ENCODE data around the gene KRT32. TPM values are rescaled to one million over a fixed set of nuclear protein-coding genes. Genes with fewer than 3 reads are reported as not detected.

KRT32 gene
- total and polyA plus RNA-seq, 9 of the 15 experiments (the other 6 are each of a cell fraction or from before 2014, with no cell fraction given) = not detected

DNA sequence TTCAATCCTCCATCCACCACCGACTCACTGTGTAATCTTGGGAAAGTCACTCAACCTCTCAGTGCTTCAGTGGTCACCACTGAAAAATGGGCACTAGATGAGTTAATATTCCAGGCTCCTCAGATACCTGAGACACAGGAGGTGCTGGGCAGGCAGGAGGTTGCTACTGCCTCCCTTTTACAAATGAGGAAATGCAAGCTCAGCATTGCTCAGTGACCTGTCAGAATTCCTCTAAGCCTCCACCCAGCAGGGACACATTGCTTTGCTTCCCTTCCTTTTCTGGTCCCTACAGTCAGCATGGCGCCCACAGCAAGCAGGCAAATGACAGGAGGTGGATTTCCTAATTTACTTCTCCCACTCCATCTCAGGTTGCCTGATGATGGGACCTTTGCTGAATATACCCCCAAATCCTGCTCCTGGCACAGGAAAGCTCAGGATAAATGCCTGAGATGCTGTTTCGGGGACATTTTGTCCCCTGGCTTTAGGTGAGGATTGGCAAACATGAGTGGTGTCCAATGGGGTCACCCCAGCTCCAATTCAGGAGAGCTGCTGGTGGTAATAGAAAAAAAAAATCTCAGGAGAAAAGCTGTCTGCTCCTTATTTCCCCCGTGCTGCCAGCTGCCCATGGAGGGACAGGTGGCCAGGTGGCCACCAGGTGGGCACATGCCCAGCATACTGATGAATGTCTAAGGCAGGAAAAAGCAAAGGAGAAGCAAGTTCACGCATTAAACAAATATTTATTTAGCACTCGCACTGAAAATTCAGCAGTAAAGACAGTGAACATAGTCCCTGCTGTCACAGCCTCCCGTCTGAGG, 43.3 kb upstream of the KRT32 start (continued):
- TF ChIP-seq CTCF (IDR thresholded peaks at IDR 0.05 in 2 of 3, conservative IDR thresholded peaks at IDR 0.05 in 1 of 3; ENCODE audit: insufficient read depth in 2 of 3, low read depth in 1 of 3, low read length in 3 of 3) (peak in 1 of 3 experiments; percentile 15; a peak in 1 of 6 replicates), ZHX1 (conservative IDR thresholded peaks at IDR 0.05; ENCODE audit: low read length) (no peak), MEIS2 (IDR thresholded peaks at IDR 0.05; ENCODE audit: partially characterized antibody) (peak; percentile 25), CTBP1 (IDR thresholded peaks at IDR 0.05; ENCODE audit: borderline replicate concordance) (peak; percentile 37), RAD51 (IDR thresholded peaks at IDR 0.05; ENCODE audit: borderline replicate concordance, low read depth) (no peak)
- TF ChIP-seq, protein P1, sequence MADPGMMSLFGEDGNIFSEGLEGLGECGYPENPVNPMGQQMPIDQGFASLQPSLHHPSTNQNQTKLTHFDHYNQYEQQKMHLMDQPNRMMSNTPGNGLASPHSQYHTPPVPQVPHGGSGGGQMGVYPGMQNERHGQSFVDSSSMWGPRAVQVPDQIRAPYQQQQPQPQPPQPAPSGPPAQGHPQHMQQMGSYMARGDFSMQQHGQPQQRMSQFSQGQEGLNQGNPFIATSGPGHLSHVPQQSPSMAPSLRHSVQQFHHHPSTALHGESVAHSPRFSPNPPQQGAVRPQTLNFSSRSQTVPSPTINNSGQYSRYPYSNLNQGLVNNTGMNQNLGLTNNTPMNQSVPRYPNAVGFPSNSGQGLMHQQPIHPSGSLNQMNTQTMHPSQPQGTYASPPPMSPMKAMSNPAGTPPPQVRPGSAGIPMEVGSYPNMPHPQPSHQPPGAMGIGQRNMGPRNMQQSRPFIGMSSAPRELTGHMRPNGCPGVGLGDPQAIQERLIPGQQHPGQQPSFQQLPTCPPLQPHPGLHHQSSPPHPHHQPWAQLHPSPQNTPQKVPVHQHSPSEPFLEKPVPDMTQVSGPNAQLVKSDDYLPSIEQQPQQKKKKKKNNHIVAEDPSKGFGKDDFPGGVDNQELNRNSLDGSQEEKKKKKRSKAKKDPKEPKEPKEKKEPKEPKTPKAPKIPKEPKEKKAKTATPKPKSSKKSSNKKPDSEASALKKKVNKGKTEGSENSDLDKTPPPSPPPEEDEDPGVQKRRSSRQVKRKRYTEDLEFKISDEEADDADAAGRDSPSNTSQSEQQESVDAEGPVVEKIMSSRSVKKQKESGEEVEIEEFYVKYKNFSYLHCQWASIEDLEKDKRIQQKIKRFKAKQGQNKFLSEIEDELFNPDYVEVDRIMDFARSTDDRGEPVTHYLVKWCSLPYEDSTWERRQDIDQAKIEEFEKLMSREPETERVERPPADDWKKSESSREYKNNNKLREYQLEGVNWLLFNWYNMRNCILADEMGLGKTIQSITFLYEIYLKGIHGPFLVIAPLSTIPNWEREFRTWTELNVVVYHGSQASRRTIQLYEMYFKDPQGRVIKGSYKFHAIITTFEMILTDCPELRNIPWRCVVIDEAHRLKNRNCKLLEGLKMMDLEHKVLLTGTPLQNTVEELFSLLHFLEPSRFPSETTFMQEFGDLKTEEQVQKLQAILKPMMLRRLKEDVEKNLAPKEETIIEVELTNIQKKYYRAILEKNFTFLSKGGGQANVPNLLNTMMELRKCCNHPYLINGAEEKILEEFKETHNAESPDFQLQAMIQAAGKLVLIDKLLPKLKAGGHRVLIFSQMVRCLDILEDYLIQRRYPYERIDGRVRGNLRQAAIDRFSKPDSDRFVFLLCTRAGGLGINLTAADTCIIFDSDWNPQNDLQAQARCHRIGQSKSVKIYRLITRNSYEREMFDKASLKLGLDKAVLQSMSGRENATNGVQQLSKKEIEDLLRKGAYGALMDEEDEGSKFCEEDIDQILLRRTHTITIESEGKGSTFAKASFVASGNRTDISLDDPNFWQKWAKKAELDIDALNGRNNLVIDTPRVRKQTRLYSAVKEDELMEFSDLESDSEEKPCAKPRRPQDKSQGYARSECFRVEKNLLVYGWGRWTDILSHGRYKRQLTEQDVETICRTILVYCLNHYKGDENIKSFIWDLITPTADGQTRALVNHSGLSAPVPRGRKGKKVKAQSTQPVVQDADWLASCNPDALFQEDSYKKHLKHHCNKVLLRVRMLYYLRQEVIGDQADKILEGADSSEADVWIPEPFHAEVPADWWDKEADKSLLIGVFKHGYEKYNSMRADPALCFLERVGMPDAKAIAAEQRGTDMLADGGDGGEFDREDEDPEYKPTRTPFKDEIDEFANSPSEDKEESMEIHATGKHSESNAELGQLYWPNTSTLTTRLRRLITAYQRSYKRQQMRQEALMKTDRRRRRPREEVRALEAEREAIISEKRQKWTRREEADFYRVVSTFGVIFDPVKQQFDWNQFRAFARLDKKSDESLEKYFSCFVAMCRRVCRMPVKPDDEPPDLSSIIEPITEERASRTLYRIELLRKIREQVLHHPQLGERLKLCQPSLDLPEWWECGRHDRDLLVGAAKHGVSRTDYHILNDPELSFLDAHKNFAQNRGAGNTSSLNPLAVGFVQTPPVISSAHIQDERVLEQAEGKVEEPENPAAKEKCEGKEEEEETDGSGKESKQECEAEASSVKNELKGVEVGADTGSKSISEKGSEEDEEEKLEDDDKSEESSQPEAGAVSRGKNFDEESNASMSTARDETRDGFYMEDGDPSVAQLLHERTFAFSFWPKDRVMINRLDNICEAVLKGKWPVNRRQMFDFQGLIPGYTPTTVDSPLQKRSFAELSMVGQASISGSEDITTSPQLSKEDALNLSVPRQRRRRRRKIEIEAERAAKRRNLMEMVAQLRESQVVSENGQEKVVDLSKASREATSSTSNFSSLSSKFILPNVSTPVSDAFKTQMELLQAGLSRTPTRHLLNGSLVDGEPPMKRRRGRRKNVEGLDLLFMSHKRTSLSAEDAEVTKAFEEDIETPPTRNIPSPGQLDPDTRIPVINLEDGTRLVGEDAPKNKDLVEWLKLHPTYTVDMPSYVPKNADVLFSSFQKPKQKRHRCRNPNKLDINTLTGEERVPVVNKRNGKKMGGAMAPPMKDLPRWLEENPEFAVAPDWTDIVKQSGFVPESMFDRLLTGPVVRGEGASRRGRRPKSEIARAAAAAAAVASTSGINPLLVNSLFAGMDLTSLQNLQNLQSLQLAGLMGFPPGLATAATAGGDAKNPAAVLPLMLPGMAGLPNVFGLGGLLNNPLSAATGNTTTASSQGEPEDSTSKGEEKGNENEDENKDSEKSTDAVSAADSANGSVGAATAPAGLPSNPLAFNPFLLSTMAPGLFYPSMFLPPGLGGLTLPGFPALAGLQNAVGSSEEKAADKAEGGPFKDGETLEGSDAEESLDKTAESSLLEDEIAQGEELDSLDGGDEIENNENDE (IDR thresholded peaks at IDR 0.05; ENCODE audit: low read depth, low read length) = no peak
